ENCODE data around the gene HNRNPLL.

Gene HNRNPLL

GRCh38 chr2:38581193-38582147 is 21.3 kb downstream of the HNRNPLL start:
- peak; percentile 94 for ATAC-seq

More at GRCh38 chr2:38581193-38582147, 21.3 kb downstream of the HNRNPLL start:
- no peak for TF ChIP-seq ARNTL (CRISPR knock-in tag; IDR thresholded peaks at IDR 0.05; ENCODE audit: borderline replicate concordance, low read depth)
- no peak for TF ChIP-seq SNAI2 (CRISPR knock-in tag; IDR thresholded peaks at IDR 0.05)
- TF ChIP-seq ZFP30 (CRISPR knock-in tag; IDR thresholded peaks at IDR 0.05) = no peak
- TF ChIP-seq OSR1 (CRISPR knock-in tag; IDR thresholded peaks at IDR 0.05) = no peak
- TF ChIP-seq TSHZ2 (CRISPR knock-in tag; IDR thresholded peaks at IDR 0.05) = no peak
- TF ChIP-seq CSRNP3 (CRISPR knock-in tag; IDR thresholded peaks at IDR 0.05) = no peak
- no peak for TF ChIP-seq ZNF8 (CRISPR knock-in tag; IDR thresholded peaks at IDR 0.05)
- TF ChIP-seq CSDC2 (CRISPR knock-in tag; IDR thresholded peaks at IDR 0.05) = no peak
- no peak for TF ChIP-seq TCF4 (CRISPR knock-in tag; IDR thresholded peaks at IDR 0.05; ENCODE audit: borderline replicate concordance)
- TF ChIP-seq PATZ1 (CRISPR knock-in tag; IDR thresholded peaks at IDR 0.05; ENCODE audit: borderline replicate concordance) = no peak
- TF ChIP-seq ZC3H10 (CRISPR knock-in tag; IDR thresholded peaks at IDR 0.05) = no peak
- no peak for TF ChIP-seq ZFP3 (CRISPR knock-in tag; IDR thresholded peaks at IDR 0.05)
- no peak for TF ChIP-seq ISL1 (CRISPR knock-in tag; IDR thresholded peaks at IDR 0.05)
- TF ChIP-seq GLIS3 (CRISPR knock-in tag; IDR thresholded peaks at IDR 0.05) = no peak
- no peak for TF ChIP-seq CREB5 (CRISPR knock-in tag; IDR thresholded peaks at IDR 0.05; ENCODE audit: low read depth)
- TF ChIP-seq BACH2 (CRISPR knock-in tag; IDR thresholded peaks at IDR 0.05; ENCODE audit: borderline replicate concordance) = no peak
- TF ChIP-seq PPARA (CRISPR knock-in tag; IDR thresholded peaks at IDR 0.05; ENCODE audit: borderline replicate concordance) = no peak
- TF ChIP-seq POU6F1 (CRISPR knock-in tag; IDR thresholded peaks at IDR 0.05; ENCODE audit: borderline replicate concordance, low read depth) = no peak
